T-cell (primary cell): ENCODE results near the gene ANO3. TPM values are rescaled to one million over a fixed set of nuclear protein-coding genes. Genes with fewer than 3 reads are reported as not detected.

Experiments used
- ATAC-seq, 4 experiments: fragments of 200-7000 bp in 3 of 4; fragments of 150-1000 bp in 1 of 4; cut with Tn5 transposase; replicated peaks in 1 of 4; 1 replicate in 3 of 4; 2 replicates in 1 of 4; pipeline ENCODE4 v1.10.0; 2021; ENCODE audit warnings: moderate library complexity in 3 of 4, mild to moderate bottlenecking in 2 of 4, moderate number of reproducible peaks in 1 of 4
- CTCF ChIA-PET, 2 donors: fragments of 300-600 bp; sonication (Branson Sonifier 250); formaldehyde crosslinking; loops; one replicate each; lab custom pipeline; 2022; ENCODE audit warnings: antibody characterized with exemption in 2 of 2; lab: Charles Lee
- POLR2A ChIA-PET, 2 donors: fragments of 300-600 bp; sonication (Branson Sonifier 250); formaldehyde crosslinking; loops; one replicate each; lab custom pipeline; 2022; ENCODE audit warnings: antibody characterized with exemption in 2 of 2; lab: Charles Lee
- DNase-seq, 35 experiments: peaks; one replicate each; pipeline versions ENCODE4 v3.0.0 to v3.0.0-alpha.2; 2013 to 2023
- H3K27ac ChIP-seq: one replicate; pipeline ENCODE4 v1.5.1; 2013; ENCODE audit warnings: low read length
- H3K27me3 ChIP-seq, 2 experiments: replicated peaks in 1 of 2; 1 replicate in 1 of 2; 2 replicates in 1 of 2; pipeline versions ENCODE4 v1.6.1 to v1.7.0; 2013; ENCODE audit warnings: low read length in 1 of 2, mixed read lengths in 1 of 2; ENCODE audit not compliant: control insufficient read depth in 2 of 2, insufficient read depth in 2 of 2; ENCODE audit errors: extremely low read depth in 1 of 2
- H3K36me3 ChIP-seq, 2 donors: 1 replicate in 1 of 2; 2 replicates in 1 of 2; pipeline versions ENCODE4 v1.6.1 to v1.7.0; 2013; ENCODE audit warnings: low read length in 1 of 2; ENCODE audit not compliant: control insufficient read depth in 2 of 2, insufficient read depth in 1 of 2; ENCODE audit errors: extremely low read depth in 1 of 2
- H3K4me1 ChIP-seq, 2 experiments: 1 replicate in 1 of 2; 2 replicates in 1 of 2; pipeline versions ENCODE4 v1.6.1 to v1.7.0; 2013; ENCODE audit warnings: low read length in 2 of 2, mixed read lengths in 1 of 2; ENCODE audit not compliant: insufficient read depth in 2 of 2, control insufficient read depth in 1 of 2; ENCODE audit errors: extremely low read depth in 1 of 2
- H3K4me3 ChIP-seq, 2 donors: 1 replicate in 1 of 2; 2 replicates in 1 of 2; pipeline versions ENCODE4 v1.5.1 to v1.7.0; 2013; ENCODE audit warnings: mild to moderate bottlenecking in 2 of 2, low read length in 1 of 2, moderate library complexity in 1 of 2; ENCODE audit not compliant: control insufficient read depth in 1 of 2; ENCODE audit errors: extremely low read depth in 1 of 2
- H3K9me3 ChIP-seq: 2 replicates; pipeline ENCODE4 v1.7.0; 2013
- H3K27ac Mint-ChIP-seq, 2 donors: one replicate each; pipeline ENCODE4 v1.8.0; 2020 to 2021; ENCODE audit warnings: mild to moderate bottlenecking in 2 of 2, mixed read lengths in 2 of 2
- H3K27me3 Mint-ChIP-seq, 2 donors: one replicate each; pipeline ENCODE4 v1.8.0; 2021 to 2022; ENCODE audit warnings: mixed read lengths in 2 of 2
- H3K36me3 Mint-ChIP-seq: one replicate; pipeline ENCODE4 v1.8.0; 2021; ENCODE audit warnings: mixed read lengths
- H3K4me1 Mint-ChIP-seq, 3 donors: one replicate each; pipeline ENCODE4 v1.8.0; 2020 to 2022; ENCODE audit warnings: mixed read lengths in 3 of 3, mild to moderate bottlenecking in 1 of 3
- H3K4me3 Mint-ChIP-seq, 3 donors: one replicate each; pipeline ENCODE4 v1.8.0; 2020 to 2022; ENCODE audit warnings: mild to moderate bottlenecking in 3 of 3, mixed read lengths in 3 of 3, moderate library complexity in 3 of 3
- H3K9me3 Mint-ChIP-seq, 3 donors: one replicate each; pipeline ENCODE4 v1.8.0; 2020 to 2022; ENCODE audit warnings: mixed read lengths in 3 of 3
- WGBS: methylation state at CpG from one replicate; pipeline ENCODE4 v1.1.5; 2013; ENCODE audit warnings: missing lambda C conversion rate; ENCODE audit not compliant: insufficient coverage; 5-methylcytosine and 5-hydroxymethylcytosine counted together
- total RNA-seq, 35 experiments: library from RNA in 6 of 35; stranded (reverse) in 6 of 35; fragments of 120-200 nt in 1 of 35; gene quantifications; one replicate each; pipeline versions ENCODE4 v1.2.1 to v1.2.4 and lab custom pipeline; 2013 to 2026

Gene ANO3
- total RNA-seq, 5 donors from 2014 or later (not counting 1 experiment from before 2014, with no cell fraction given), result not detected

DNA sequence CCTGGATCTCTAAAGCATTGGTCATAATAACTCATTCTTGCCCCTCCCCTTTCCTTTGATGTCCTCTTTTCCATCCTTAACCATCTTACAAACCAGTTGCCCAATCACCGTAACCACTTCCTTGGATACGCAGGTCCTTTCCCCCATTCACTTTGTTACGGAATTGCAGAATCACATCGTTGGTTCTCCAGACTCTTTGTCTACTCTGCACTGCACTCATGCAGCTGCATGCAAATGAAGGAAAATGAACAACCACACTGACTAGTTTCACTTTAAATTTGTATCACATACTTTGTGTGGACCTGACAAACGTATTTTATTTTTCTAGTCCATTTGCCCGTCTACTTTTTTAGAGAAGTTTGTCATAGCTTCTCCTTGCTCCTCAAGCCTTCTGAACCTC lies 320.0 kb downstream of the ANO3 start:
- ChIA-PET POLR2A (no interaction called here), CTCF (no interaction called here)
- no peaks in the 10 kb centered on the region for H3K4me1 ChIP-seq
- H3K36me3 ChIP-seq, result no peaks in the 10 kb centered on the region
- Mint-ChIP-seq H3K9me3 (peaks cover 0 to 6% (median 0%) of the 10 kb centered on the region in 3 donors), H3K4me3 (no peak overlapping the region), H3K36me3 (no peaks in the 10 kb centered on the region), H3K27me3 (no peaks in the 10 kb centered on the region), H3K27ac (no peak overlapping the region), H3K4me1 (no peaks in the 10 kb centered on the region)
- WGBS, result 91% methylated on average over 4 of the region's 6 CpGs
- no peak overlapping the region for H3K4me3 ChIP-seq
- no peaks in the 10 kb centered on the region for H3K27me3 ChIP-seq
- H3K9me3 ChIP-seq, result no peaks in the 10 kb centered on the region
- DNase-seq, result no peak
- ATAC-seq, result no peak
- no peak overlapping the region for H3K27ac ChIP-seq

DNA sequence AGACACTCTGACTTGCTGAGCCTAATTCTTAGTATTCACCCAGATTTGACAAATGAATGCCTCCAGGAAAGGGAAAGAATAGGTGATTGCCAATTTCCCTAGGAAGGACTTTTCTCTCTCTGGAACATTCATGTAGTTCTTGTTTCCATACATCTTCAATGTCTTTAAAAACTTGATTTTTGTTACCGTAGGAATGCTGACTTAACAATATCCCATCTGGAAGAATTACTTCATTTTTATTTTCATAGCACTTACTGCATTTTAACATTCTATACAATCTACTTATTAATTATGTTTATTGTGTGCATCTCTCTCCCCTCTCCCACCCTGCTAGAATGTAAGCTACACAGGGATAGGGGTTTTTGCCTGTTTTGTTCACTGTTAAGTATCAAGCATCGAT lies 323.4 kb downstream of the ANO3 start:
- H3K4me1 Mint-ChIP-seq, result no peaks in the 10 kb centered on the region
- Histone ChIP-seq H3K4me3 (no peak overlapping the region), H3K9me3 (no peaks in the 10 kb centered on the region), H3K27me3 (no peaks in the 10 kb centered on the region), H3K27ac (no peak overlapping the region), H3K4me1 (no peaks in the 10 kb centered on the region), H3K36me3 (no peaks in the 10 kb centered on the region)
- H3K4me3 Mint-ChIP-seq, result no peak overlapping the region
- DNase-seq (no peak), ATAC-seq (no peak)
- CTCF ChIA-PET, result interaction anchor here in 1 of 2 donors (0.7 kb wide), 1 partner anchor 17 kb away, joined by 3 read pairs; no protein-coding TSS in a partner anchor
- H3K27me3 Mint-ChIP-seq, result no peaks in the 10 kb centered on the region
- no peak overlapping the region for H3K27ac Mint-ChIP-seq
- peaks cover 0 to under 1% (median 0%) of the 10 kb centered on the region in 3 donors for H3K9me3 Mint-ChIP-seq
- WGBS, result no CpG with 5 or more reads among the region's 2 CpGs
- POLR2A ChIA-PET, result no interaction called here
- no peaks in the 10 kb centered on the region for H3K36me3 Mint-ChIP-seq

DNA sequence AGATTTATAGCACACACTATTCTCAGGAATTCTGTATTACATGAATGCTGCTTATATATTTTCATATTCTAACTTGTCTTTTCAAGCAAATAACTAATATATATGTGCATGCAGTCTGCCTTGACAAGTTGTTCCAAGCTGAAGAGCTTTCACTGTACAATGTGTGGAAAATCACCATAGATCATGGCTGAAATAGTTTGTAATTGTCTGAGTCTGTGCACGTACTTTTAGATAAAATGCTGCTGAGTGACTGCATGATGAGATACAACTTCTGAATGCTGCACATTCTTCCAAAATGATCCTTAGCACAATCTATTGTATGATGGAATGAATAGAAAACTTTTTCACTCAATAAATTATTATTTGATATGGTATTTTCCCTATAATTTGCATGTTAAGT lies 331.0 kb downstream of the ANO3 start:
- Mint-ChIP-seq H3K9me3 (peaks cover 0 to 6% (median 3%) of the 10 kb centered on the region in 3 donors), H3K4me1 (no peaks in the 10 kb centered on the region), H3K27ac (no peak overlapping the region), H3K27me3 (no peaks in the 10 kb centered on the region), H3K36me3 (no peaks in the 10 kb centered on the region), H3K4me3 (no peak overlapping the region)
- no peaks in the 10 kb centered on the region for H3K9me3 ChIP-seq
- DNase-seq, result no peak
- CTCF ChIA-PET, result no interaction called here
- no peak overlapping the region for H3K27ac ChIP-seq
- ATAC-seq, result no peak
- POLR2A ChIA-PET, result no interaction called here
- no peaks in the 10 kb centered on the region for H3K4me1 ChIP-seq
- no peaks in the 10 kb centered on the region for H3K27me3 ChIP-seq
- H3K4me3 ChIP-seq, result no peak overlapping the region
- H3K36me3 ChIP-seq, result no peaks in the 10 kb centered on the region
- no CpG with 5 or more reads among the region's 1 CpG for WGBS

DNA sequence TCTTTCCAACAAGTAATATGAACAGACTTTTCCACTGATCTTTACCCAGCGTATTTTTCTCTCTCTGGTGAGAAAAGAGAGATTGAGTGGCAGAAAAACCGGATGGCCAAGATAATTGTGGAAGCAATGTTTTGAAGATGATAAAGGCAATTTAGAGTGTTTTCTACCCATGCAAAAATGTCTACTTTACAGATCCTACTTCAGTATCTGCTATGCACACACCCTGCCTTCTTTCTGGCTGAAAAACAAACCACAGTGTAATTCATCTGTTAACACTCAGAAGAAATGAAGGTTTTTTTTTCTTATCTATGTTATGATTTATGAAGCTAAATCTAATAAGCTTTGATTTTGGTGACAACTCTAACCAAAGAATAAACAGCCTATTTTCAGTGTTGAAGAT lies 333.1 kb downstream of the ANO3 start:
- CTCF ChIA-PET, result no interaction called here
- no peak overlapping the region for H3K27ac Mint-ChIP-seq
- H3K4me1 ChIP-seq, result no peaks in the 10 kb centered on the region

DNA sequence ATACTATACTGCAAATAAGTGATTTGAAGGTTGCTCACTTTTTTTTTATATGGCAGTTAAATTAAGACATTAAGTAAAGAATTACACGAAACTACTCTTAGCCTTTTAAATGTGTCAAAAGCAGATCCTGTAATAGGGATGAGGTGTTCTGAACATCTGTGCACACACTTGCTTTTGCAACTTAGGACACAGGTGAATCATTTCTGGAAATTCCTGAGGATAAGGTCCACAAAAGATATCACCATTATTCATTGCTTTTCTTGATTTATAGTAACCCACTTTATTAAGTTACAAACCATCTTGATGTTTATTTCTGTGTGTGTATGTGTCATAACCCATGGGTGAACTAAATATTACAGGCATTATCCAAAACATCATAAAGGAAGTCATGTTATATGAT lies 334.0 kb downstream of the ANO3 start:
- H3K27me3 Mint-ChIP-seq, result no peaks in the 10 kb centered on the region
- H3K4me1 Mint-ChIP-seq, result no peaks in the 10 kb centered on the region
- ATAC-seq (no peak), DNase-seq (no peak)
- H3K27ac Mint-ChIP-seq, result no peak overlapping the region
- Histone ChIP-seq H3K4me1 (no peaks in the 10 kb centered on the region), H3K27me3 (no peaks in the 10 kb centered on the region), H3K4me3 (no peak overlapping the region), H3K36me3 (no peaks in the 10 kb centered on the region), H3K27ac (no peak overlapping the region), H3K9me3 (no peaks in the 10 kb centered on the region)
- ChIA-PET CTCF (no interaction called here), POLR2A (no interaction called here)
- H3K9me3 Mint-ChIP-seq, result peaks cover 0 to 6% (median 3%) of the 10 kb centered on the region in 3 donors
- H3K4me3 Mint-ChIP-seq, result no peak overlapping the region
- H3K36me3 Mint-ChIP-seq, result no peaks in the 10 kb centered on the region
- WGBS, result no CpG with 5 or more reads among the region's 1 CpG

More for the DNA sequence above, 333.1 kb downstream of the ANO3 start:
- Histone ChIP-seq H3K27me3 (no peaks in the 10 kb centered on the region), H3K27ac (no peak overlapping the region), H3K9me3 (no peaks in the 10 kb centered on the region), H3K4me3 (no peak overlapping the region), H3K36me3 (no peaks in the 10 kb centered on the region)
- no peaks in the 10 kb centered on the region for H3K4me1 Mint-ChIP-seq
- no peaks in the 10 kb centered on the region for H3K27me3 Mint-ChIP-seq
- H3K36me3 Mint-ChIP-seq, result no peaks in the 10 kb centered on the region
- no peak overlapping the region for H3K4me3 Mint-ChIP-seq
- WGBS, result no CpG with 5 or more reads among the region's 2 CpGs
- DNase-seq (no peak), ATAC-seq (no peak)
- peaks cover 0 to 6% (median 3%) of the 10 kb centered on the region in 3 donors for H3K9me3 Mint-ChIP-seq
- POLR2A ChIA-PET, result no interaction called here

DNA sequence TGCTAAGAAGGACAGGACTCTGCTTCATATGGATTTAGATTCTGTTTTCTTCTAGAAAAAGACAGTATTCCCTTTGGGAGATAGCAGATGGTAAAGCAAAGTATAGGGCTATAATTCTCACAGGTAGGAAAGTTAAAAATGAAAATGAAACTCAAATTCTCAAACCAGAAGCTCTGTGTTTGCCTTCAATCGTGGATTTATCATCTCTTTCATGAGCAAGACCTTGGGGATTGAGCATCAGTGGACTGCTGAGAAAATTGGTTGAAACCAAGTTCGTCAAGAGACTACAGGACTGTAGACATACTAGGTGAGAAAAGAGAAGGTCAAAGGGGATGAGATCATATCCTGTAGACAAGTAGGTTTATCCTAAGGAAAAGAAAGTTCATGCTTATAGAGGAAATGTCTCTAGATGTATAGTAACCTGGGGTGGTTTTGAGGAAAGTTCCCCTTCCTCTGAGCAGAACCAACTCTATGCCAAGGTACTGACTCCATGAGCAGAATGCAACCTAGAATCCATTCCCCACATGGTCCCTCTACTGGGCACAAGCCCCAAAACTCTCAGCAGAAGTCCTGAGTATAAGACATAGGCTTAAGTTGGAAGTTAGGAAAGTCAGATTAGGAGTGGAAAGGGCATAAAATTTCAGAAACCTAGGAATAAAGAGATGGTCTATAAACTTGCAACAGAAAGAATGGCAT lies 343.5 kb downstream of the ANO3 start:
- H3K4me1 ChIP-seq, result no peaks in the 10 kb centered on the region
- H3K9me3 Mint-ChIP-seq, result peaks cover 0 to 10% (median 8%) of the 10 kb centered on the region in 3 donors
- no peaks in the 10 kb centered on the region for H3K9me3 ChIP-seq
- H3K4me1 Mint-ChIP-seq, result no peaks in the 10 kb centered on the region
- H3K36me3 Mint-ChIP-seq, result no peaks in the 10 kb centered on the region
- ChIA-PET CTCF (no interaction called here), POLR2A (no interaction called here)
- H3K27me3 ChIP-seq, result no peaks in the 10 kb centered on the region
- DNase-seq (no peak), ATAC-seq (no peak)
- no peaks in the 10 kb centered on the region for H3K27me3 Mint-ChIP-seq
- no peak overlapping the region for H3K4me3 Mint-ChIP-seq
- 78% methylated on average over 1 of the region's 2 CpGs for WGBS
- no peak overlapping the region for H3K27ac Mint-ChIP-seq
- no peak overlapping the region for H3K27ac ChIP-seq
- H3K4me3 ChIP-seq, result no peak overlapping the region
- no peaks in the 10 kb centered on the region for H3K36me3 ChIP-seq
